H1 (cell line): ENCODE data around the gene RAD52. TPM values are rescaled to one million over a fixed set of nuclear protein-coding genes. Genes with fewer than 3 reads are reported as not detected.

ENCODE experiments used
- EP300 ChIP-seq, 2 experiments: IDR thresholded peaks; 1 replicate in 1 of 2; 2 replicates in 1 of 2; pipeline ENCODE4 v1.6.1; 2011 to 2012; ENCODE audit warnings: low read depth in 2 of 2, low read length in 2 of 2, mild to moderate bottlenecking in 2 of 2, borderline replicate concordance in 1 of 2, inconsistent platforms in 1 of 2, moderate library complexity in 1 of 2
- EZH2 ChIP-seq: fragments of 200-600 bp; sonication (generic); IDR thresholded peaks from 2 replicates; pipeline ENCODE4 v1.7.1; 2012; ENCODE audit warnings: low read depth, mild to moderate bottlenecking, moderate library complexity, low read length, inconsistent platforms; ENCODE audit not compliant: severe bottlenecking
- FOSL1 ChIP-seq: IDR thresholded peaks from 2 replicates; pipeline ENCODE4 v1.6.1; 2011; ENCODE audit warnings: mild to moderate bottlenecking, low read depth, low read length, moderate library complexity; ENCODE audit not compliant: insufficient read depth
- polyA plus RNA-seq, 7 experiments: library from polyadenylated mRNA; depleted of rRNA in 3 of 7; stranded (reverse) in 5 of 7; unstranded in 2 of 7; fragments of >200 nt in 5 of 7; fragments of 200-250 nt in 2 of 7; gene quantifications; 1 replicate in 5 of 7; 2 replicates in 1 of 7; 4 replicates in 1 of 7; pipeline versions ENCODE4 v1.2.1 to v1.2.3, GENCODE V29; 2011 to 2013; ENCODE audit warnings: missing spikeins in 2 of 7, mixed read lengths in 2 of 7
- total RNA-seq: library from RNA; stranded (reverse); fragmentation: NEBNext Ultra II Directional; extraction: Animal tissue kit (Norgen Biotek cat#: 25700); gene quantifications from 2 replicates; pipeline ENCODE4 v1.2.1, GENCODE V29; 2021
- TF ChIP-seq, protein P1 (sequence below): fragments of 300-600 bp; sonication (generic); IDR thresholded peaks from 2 replicates; pipeline ENCODE4 v1.7.1; 2012; ENCODE audit warnings: low read length, moderate library complexity, mild to moderate bottlenecking, inconsistent platforms; ENCODE audit not compliant: insufficient replicate concordance
- TF ChIP-seq, protein P2 (sequence below): IDR thresholded peaks from 2 replicates; pipeline ENCODE4 v1.6.1; 2011; ENCODE audit warnings: low read length, improper control_type of control experiment
- TF ChIP-seq, protein P3 (sequence below): IDR thresholded peaks from 2 replicates; pipeline ENCODE4 v1.6.1; 2012; ENCODE audit warnings: inconsistent platforms

RAD52 gene
- total and polyA plus RNA-seq, 2 of the 8 experiments (the other 6 are each of a cell fraction or from before 2014, with no cell fraction given) = 12.5 to 14.3 TPM

DNA sequence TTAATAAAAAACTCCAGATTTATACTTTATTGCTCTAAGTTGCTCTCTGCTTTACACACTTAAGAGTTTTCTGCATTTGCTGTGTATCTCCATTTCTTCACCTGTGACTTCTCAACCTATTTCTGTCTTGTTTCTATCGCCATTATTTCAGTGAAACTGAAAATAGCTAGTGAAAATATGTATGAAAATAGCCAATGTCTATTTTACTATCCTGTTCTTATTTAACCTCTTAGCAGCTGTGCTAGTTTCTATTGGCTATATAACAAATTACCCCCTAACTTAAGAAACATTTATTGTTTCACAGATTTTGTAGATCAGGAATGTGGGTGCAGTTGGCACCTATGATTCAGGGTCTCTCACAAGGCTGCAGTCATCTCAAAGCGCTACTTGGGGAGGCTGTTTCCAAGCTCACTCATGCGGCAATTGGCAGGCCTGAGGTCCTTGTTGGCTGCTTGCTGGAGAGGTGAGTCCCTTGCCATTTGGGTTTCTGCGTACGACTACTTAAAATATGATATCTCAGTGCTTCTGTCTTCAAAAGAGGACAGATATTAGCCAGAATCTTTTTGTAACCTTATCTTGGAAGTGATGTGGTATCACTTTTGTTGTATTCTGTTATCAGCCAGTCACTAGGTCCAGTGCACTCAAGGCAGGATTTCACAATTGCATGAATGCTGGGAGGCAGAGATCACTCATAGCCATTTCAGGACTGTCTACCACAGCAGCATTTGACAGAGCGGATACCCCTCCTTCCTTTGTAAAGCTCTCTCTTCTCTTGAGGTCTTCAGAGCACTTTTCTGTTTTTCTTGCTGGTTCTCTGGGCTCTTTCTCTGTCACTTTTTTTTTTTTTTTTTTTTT, 48.8 kb upstream of the RAD52 start (continued):
- TF ChIP-seq, protein P1, sequence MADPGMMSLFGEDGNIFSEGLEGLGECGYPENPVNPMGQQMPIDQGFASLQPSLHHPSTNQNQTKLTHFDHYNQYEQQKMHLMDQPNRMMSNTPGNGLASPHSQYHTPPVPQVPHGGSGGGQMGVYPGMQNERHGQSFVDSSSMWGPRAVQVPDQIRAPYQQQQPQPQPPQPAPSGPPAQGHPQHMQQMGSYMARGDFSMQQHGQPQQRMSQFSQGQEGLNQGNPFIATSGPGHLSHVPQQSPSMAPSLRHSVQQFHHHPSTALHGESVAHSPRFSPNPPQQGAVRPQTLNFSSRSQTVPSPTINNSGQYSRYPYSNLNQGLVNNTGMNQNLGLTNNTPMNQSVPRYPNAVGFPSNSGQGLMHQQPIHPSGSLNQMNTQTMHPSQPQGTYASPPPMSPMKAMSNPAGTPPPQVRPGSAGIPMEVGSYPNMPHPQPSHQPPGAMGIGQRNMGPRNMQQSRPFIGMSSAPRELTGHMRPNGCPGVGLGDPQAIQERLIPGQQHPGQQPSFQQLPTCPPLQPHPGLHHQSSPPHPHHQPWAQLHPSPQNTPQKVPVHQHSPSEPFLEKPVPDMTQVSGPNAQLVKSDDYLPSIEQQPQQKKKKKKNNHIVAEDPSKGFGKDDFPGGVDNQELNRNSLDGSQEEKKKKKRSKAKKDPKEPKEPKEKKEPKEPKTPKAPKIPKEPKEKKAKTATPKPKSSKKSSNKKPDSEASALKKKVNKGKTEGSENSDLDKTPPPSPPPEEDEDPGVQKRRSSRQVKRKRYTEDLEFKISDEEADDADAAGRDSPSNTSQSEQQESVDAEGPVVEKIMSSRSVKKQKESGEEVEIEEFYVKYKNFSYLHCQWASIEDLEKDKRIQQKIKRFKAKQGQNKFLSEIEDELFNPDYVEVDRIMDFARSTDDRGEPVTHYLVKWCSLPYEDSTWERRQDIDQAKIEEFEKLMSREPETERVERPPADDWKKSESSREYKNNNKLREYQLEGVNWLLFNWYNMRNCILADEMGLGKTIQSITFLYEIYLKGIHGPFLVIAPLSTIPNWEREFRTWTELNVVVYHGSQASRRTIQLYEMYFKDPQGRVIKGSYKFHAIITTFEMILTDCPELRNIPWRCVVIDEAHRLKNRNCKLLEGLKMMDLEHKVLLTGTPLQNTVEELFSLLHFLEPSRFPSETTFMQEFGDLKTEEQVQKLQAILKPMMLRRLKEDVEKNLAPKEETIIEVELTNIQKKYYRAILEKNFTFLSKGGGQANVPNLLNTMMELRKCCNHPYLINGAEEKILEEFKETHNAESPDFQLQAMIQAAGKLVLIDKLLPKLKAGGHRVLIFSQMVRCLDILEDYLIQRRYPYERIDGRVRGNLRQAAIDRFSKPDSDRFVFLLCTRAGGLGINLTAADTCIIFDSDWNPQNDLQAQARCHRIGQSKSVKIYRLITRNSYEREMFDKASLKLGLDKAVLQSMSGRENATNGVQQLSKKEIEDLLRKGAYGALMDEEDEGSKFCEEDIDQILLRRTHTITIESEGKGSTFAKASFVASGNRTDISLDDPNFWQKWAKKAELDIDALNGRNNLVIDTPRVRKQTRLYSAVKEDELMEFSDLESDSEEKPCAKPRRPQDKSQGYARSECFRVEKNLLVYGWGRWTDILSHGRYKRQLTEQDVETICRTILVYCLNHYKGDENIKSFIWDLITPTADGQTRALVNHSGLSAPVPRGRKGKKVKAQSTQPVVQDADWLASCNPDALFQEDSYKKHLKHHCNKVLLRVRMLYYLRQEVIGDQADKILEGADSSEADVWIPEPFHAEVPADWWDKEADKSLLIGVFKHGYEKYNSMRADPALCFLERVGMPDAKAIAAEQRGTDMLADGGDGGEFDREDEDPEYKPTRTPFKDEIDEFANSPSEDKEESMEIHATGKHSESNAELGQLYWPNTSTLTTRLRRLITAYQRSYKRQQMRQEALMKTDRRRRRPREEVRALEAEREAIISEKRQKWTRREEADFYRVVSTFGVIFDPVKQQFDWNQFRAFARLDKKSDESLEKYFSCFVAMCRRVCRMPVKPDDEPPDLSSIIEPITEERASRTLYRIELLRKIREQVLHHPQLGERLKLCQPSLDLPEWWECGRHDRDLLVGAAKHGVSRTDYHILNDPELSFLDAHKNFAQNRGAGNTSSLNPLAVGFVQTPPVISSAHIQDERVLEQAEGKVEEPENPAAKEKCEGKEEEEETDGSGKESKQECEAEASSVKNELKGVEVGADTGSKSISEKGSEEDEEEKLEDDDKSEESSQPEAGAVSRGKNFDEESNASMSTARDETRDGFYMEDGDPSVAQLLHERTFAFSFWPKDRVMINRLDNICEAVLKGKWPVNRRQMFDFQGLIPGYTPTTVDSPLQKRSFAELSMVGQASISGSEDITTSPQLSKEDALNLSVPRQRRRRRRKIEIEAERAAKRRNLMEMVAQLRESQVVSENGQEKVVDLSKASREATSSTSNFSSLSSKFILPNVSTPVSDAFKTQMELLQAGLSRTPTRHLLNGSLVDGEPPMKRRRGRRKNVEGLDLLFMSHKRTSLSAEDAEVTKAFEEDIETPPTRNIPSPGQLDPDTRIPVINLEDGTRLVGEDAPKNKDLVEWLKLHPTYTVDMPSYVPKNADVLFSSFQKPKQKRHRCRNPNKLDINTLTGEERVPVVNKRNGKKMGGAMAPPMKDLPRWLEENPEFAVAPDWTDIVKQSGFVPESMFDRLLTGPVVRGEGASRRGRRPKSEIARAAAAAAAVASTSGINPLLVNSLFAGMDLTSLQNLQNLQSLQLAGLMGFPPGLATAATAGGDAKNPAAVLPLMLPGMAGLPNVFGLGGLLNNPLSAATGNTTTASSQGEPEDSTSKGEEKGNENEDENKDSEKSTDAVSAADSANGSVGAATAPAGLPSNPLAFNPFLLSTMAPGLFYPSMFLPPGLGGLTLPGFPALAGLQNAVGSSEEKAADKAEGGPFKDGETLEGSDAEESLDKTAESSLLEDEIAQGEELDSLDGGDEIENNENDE = no peak
- no peak for TF ChIP-seq EZH2
- TF ChIP-seq, protein P2, sequence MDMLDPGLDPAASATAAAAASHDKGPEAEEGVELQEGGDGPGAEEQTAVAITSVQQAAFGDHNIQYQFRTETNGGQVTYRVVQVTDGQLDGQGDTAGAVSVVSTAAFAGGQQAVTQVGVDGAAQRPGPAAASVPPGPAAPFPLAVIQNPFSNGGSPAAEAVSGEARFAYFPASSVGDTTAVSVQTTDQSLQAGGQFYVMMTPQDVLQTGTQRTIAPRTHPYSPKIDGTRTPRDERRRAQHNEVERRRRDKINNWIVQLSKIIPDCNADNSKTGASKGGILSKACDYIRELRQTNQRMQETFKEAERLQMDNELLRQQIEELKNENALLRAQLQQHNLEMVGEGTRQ = no peak
- TF ChIP-seq EP300 (IDR thresholded peaks at IDR 0.05; ENCODE audit: borderline replicate concordance in 1 of 2, low read depth in 2 of 2, low read length in 2 of 2) = no peak
- TF ChIP-seq FOSL1 = no peak
- TF ChIP-seq, protein P3, sequence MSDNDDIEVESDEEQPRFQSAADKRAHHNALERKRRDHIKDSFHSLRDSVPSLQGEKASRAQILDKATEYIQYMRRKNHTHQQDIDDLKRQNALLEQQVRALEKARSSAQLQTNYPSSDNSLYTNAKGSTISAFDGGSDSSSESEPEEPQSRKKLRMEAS = no peak
